HepG2 (cell line): Measurements from ENCODE around the gene CFAP100. TPM values are rescaled to one million over a fixed set of nuclear protein-coding genes. Genes with fewer than 3 reads are reported as not detected.

Experiments
- DMTF1 ChIP-seq: sonication (generic); formaldehyde crosslinking; IDR thresholded peaks from 2 replicates; pipeline ENCODE4 v1.4.0; 2020; ENCODE audit warnings: mild to moderate bottlenecking, missing genetic modification reagents
- GMEB2 ChIP-seq: IDR thresholded peaks from 2 replicates; pipeline ENCODE4 v1.6.1; 2016; ENCODE audit warnings: missing biosample characterization, missing genetic modification reagents, low read depth
- HNF1B ChIP-seq: sonication (generic); formaldehyde crosslinking; IDR thresholded peaks from 2 replicates; pipeline ENCODE4 v1.5.1; 2020; ENCODE audit warnings: mild to moderate bottlenecking, moderate library complexity, missing genetic modification reagents
- JARID2 ChIP-seq: sonication (generic); formaldehyde crosslinking; IDR thresholded peaks from 2 replicates; pipeline ENCODE4 v1.8.1; 2023; ENCODE audit warnings: missing genetic modification reagents, inconsistent platforms; ENCODE audit not compliant: insufficient replicate concordance
- KDM2A ChIP-seq: sonication (generic); formaldehyde crosslinking; IDR thresholded peaks from 2 replicates; pipeline ENCODE4 v1.4.0; 2020; ENCODE audit warnings: low read depth, missing genetic modification reagents, borderline replicate concordance
- MXI1 ChIP-seq: IDR thresholded peaks from 3 replicates; pipeline ENCODE4 v1.6.1; 2012; ENCODE audit warnings: low read depth, low read length, inconsistent platforms, borderline replicate concordance
- PRMT3 ChIP-seq: sonication (generic); formaldehyde crosslinking; IDR thresholded peaks from 2 replicates; pipeline ENCODE4 v1.8.1; 2022; ENCODE audit warnings: low read depth, mild to moderate bottlenecking, moderate library complexity, missing genetic modification reagents, borderline replicate concordance
- TBX3 ChIP-seq: fragments of 450-650 bp; IDR thresholded peaks from 2 replicates; pipeline ENCODE4 v1.6.1; 2017; ENCODE audit warnings: antibody characterized with exemption, mild to moderate bottlenecking, inconsistent platforms, borderline replicate concordance
- USF2 ChIP-seq, 2 experiments: sonication (generic) in 1 of 2; formaldehyde crosslinking in 1 of 2; IDR thresholded peaks; 2 replicates each; pipeline versions ENCODE4 v1.5.1 to v1.6.1; 2011 to 2020; ENCODE audit warnings: borderline replicate concordance in 1 of 2, low read depth in 1 of 2, low read length in 1 of 2, mild to moderate bottlenecking in 1 of 2, missing genetic modification reagents in 1 of 2, moderate library complexity in 1 of 2
- ZFP82 ChIP-seq: sonication (generic); formaldehyde crosslinking; IDR thresholded peaks from 2 replicates; pipeline ENCODE4 v1.5.1; 2020; ENCODE audit warnings: mild to moderate bottlenecking, missing genetic modification reagents, borderline replicate concordance
- ZMAT3 ChIP-seq: sonication (generic); formaldehyde crosslinking; conservative IDR thresholded peaks from 2 replicates; pipeline ENCODE4 v1.7.0; 2021; ENCODE audit warnings: missing genetic modification reagents
- ZNF138 ChIP-seq: sonication (generic); formaldehyde crosslinking; IDR thresholded peaks from 2 replicates; pipeline ENCODE4 v1.5.0; 2020; ENCODE audit warnings: mild to moderate bottlenecking, low read depth, missing genetic modification reagents
- ZNF337 ChIP-seq: sonication (generic); formaldehyde crosslinking; IDR thresholded peaks from 2 replicates; pipeline ENCODE4 v1.5.1; 2020; ENCODE audit warnings: missing genetic modification reagents, low read depth, mild to moderate bottlenecking, borderline replicate concordance
- ZNF496 ChIP-seq: sonication (generic); formaldehyde crosslinking; IDR thresholded peaks from 2 replicates; pipeline ENCODE4 v1.8.1; 2023; ENCODE audit warnings: mild to moderate bottlenecking, moderate library complexity, missing genetic modification reagents; ENCODE audit not compliant: insufficient replicate concordance
- ZNF776 ChIP-seq: sonication (generic); formaldehyde crosslinking; IDR thresholded peaks from 2 replicates; pipeline ENCODE4 v1.4.0; 2020; ENCODE audit warnings: mild to moderate bottlenecking, missing genetic modification reagents
- ZNF782 ChIP-seq: sonication (generic); formaldehyde crosslinking; IDR thresholded peaks from 2 replicates; pipeline ENCODE4 v1.4.0; 2020; ENCODE audit warnings: missing genetic modification reagents, mild to moderate bottlenecking, borderline replicate concordance
- ZSCAN5A ChIP-seq: sonication (generic); formaldehyde crosslinking; IDR thresholded peaks from 2 replicates; pipeline ENCODE4 v1.8.0; 2022; ENCODE audit warnings: mild to moderate bottlenecking, missing genetic modification reagents, borderline replicate concordance
- polyA plus RNA-seq, 8 experiments: library from polyadenylated mRNA; depleted of rRNA in 3 of 8; stranded (reverse) in 7 of 8; unstranded in 1 of 8; fragments of >200 nt; fragmentation: Illumina TruSeq in 4 of 8; extraction: Trizol in 4 of 8; gene quantifications; 2 replicates each; pipeline versions ENCODE4 v1.2.1 to v1.2.3, GENCODE V29; 2011 to 2016; ENCODE audit warnings: low read depth in 4 of 8, missing spikeins in 1 of 8, mixed read lengths in 1 of 8; ENCODE audit not compliant: insufficient read depth in 1 of 8
- total RNA-seq, 5 experiments: library from RNA; depleted of rRNA; stranded (reverse); fragments of >200 nt; fragmentation: Illumina TruSeq; extraction: Trizol; gene quantifications; 2 replicates each; pipeline ENCODE4 v1.2.3, GENCODE V29; 2016; ENCODE audit warnings: low read depth in 1 of 5

Gene CFAP100
- total and polyA plus RNA-seq, 2 of the 13 experiments (the other 11 are each of a cell fraction or from before 2014, with no cell fraction given): 0.32 TPM; not detected in 1

GRCh38 chr3:126389112-126389793, 5.5 kb upstream of the CFAP100 start (continued):
- no peak for TF ChIP-seq USF2 (IDR thresholded peaks at IDR 0.05; ENCODE audit: low read depth, low read length)
- TF ChIP-seq USF2 (CRISPR knock-in tag; IDR thresholded peaks at IDR 0.05; ENCODE audit: borderline replicate concordance): no peak
- TF ChIP-seq ZMAT3: peak; percentile 92
- TF ChIP-seq KDM2A (CRISPR knock-in tag): peak; percentile 85
- TF ChIP-seq ZNF782 (CRISPR knock-in tag): peak; percentile 85; the same call in 1 of the 2 replicates
- no peak for TF ChIP-seq JARID2
- TF ChIP-seq ZNF337 (CRISPR knock-in tag): no peak
- TF ChIP-seq TBX3: no peak
- no peak for TF ChIP-seq ZNF496 (CRISPR knock-in tag)
- no peak for TF ChIP-seq PRMT3 (CRISPR knock-in tag)
- no peak for TF ChIP-seq ZSCAN5A (CRISPR knock-in tag)
- TF ChIP-seq HNF1B: no peak; the same call in 1 of the 2 replicates
- no peak for TF ChIP-seq ZNF138
- TF ChIP-seq MXI1: peak; percentile 39; the same call in 1 of the 3 replicates
- 0 out of 2 replicates have a peak, but pooled peaks have one; percentile 47 for TF ChIP-seq ZFP82 (CRISPR knock-in tag)
- TF ChIP-seq GMEB2 (CRISPR knock-in tag): no peak
- no peak for TF ChIP-seq DMTF1
- TF ChIP-seq ZNF776 (CRISPR knock-in tag): peak; percentile 84; the same call in 1 of the 2 replicates
